ENCODE measurements around the gene RBL1. TPM values are rescaled to one million over a fixed set of nuclear protein-coding genes. Genes with fewer than 3 reads are reported as not detected.
"Not testable (repeated sequence)": the region's sequence is repeated elsewhere in the genome, so short reads cannot be mapped to it uniquely, and the experiment has no call there.

RBL1 gene
- total and polyA plus RNA-seq, 3 donors from 2014 or later: 6.0 to 15.3 (median 14.2) TPM

- no peak for DNase-seq
- Histone ChIP-seq H3K9me3 (no peaks in the 10 kb centered on the region), H3K4me1 (no peaks in the 10 kb centered on the region), H3K4me3 (no peak overlapping the region), H3K27ac (no peak overlapping the region), H3K27me3 (no peaks in the 10 kb centered on the region), H3K36me3 (ENCODE audit: low read depth, missing control alignments) (no peaks in the 10 kb centered on the region)
- WGBS, 2 donors: 73 to 79% methylated on average over 1 of the region's 1 CpG
- intact Hi-C loops (cut with DNase I; ENCODE audit: low total_unique reads): no loop called here
- TF ChIP-seq POLR2A (IDR thresholded peaks at IDR 0.05): no peak
- TF ChIP-seq CTCF (IDR thresholded peaks at IDR 0.05): no peak
Measured at GRCh38 chr20:36997121-36997520, 98.7 kb downstream of the RBL1 start.

- 91 to 98% methylated on average over 4 of the region's 4 CpGs for WGBS, 2 donors
- H3K4me3 ChIP-seq; H3K4me1 ChIP-seq; H3K27me3 ChIP-seq; H3K27ac ChIP-seq; H3K36me3 ChIP-seq (ENCODE audit: low read depth, missing control alignments); DNase-seq; H3K9me3 ChIP-seq; intact Hi-C loops (cut with DNase I; ENCODE audit: low total_unique reads): not testable (repeated sequence)
Measured at GRCh38 chr20:36994221-36994620, 101.6 kb downstream of the RBL1 start.

- TF ChIP-seq CTCF (IDR thresholded peaks at IDR 0.05) (no peak), POLR2A (IDR thresholded peaks at IDR 0.05) (no peak)
- WGBS, 2 donors: 92 to 99% methylated on average over 4 of the region's 4 CpGs
- DNase-seq: no peak
Measured at GRCh38 chr20:36992802-36993334, 102.9 kb downstream of the RBL1 start.

GRCh38 chr20:36991703-36992102 is 104.1 kb downstream of the RBL1 start:
- H3K9me3 ChIP-seq: no peaks in the 10 kb centered on the region
- WGBS, 2 donors: 86 to 88% methylated on average over 3 of the region's 3 CpGs
- H3K27ac ChIP-seq: no peak overlapping the region
- no peaks in the 10 kb centered on the region for H3K27me3 ChIP-seq
- H3K4me3 ChIP-seq: no peak overlapping the region
- H3K4me1 ChIP-seq: no peaks in the 10 kb centered on the region
- intact Hi-C loops (cut with DNase I; ENCODE audit: low total_unique reads): no loop called here
- TF ChIP-seq POLR2A (IDR thresholded peaks at IDR 0.05): no peak
- no peaks in the 10 kb centered on the region for H3K36me3 ChIP-seq (ENCODE audit: low read depth, missing control alignments)
- DNase-seq: no peak

More at GRCh38 chr20:36992802-36993334, 102.9 kb downstream of the RBL1 start:
- Histone ChIP-seq H3K4me1 (no peaks in the 10 kb centered on the region), H3K27ac (no peak overlapping the region), H3K36me3 (ENCODE audit: low read depth, missing control alignments) (no peaks in the 10 kb centered on the region), H3K27me3 (no peaks in the 10 kb centered on the region), H3K4me3 (no peak overlapping the region), H3K9me3 (no peaks in the 10 kb centered on the region)
- intact Hi-C loops (cut with DNase I; ENCODE audit: low total_unique reads): no loop called here

- DNase-seq: no peak
- WGBS, 2 donors: 67 to 80% methylated on average over 6 of the region's 6 CpGs
- Histone ChIP-seq H3K36me3 (ENCODE audit: low read depth, missing control alignments) (no peaks in the 10 kb centered on the region), H3K27ac (no peak overlapping the region), H3K27me3 (no peaks in the 10 kb centered on the region), H3K4me3 (no peak overlapping the region), H3K4me1 (no peaks in the 10 kb centered on the region), H3K9me3 (no peaks in the 10 kb centered on the region)
- intact Hi-C loops (cut with DNase I; ENCODE audit: low total_unique reads): no loop called here
- TF ChIP-seq POLR2A (IDR thresholded peaks at IDR 0.05) (no peak), CTCF (IDR thresholded peaks at IDR 0.05) (no peak)
Measured at GRCh38 chr20:36989797-36990196, 106.0 kb downstream of the RBL1 start.

GRCh38 chr20:36988494-36988966 is 107.3 kb downstream of the RBL1 start:
- no peak overlapping the region for H3K27ac ChIP-seq
- H3K4me3 ChIP-seq: no peak overlapping the region
- H3K9me3 ChIP-seq: no peaks in the 10 kb centered on the region
- TF ChIP-seq POLR2A (IDR thresholded peaks at IDR 0.05) (no peak), CTCF (IDR thresholded peaks at IDR 0.05) (no peak)
- intact Hi-C loops (cut with DNase I; ENCODE audit: low total_unique reads): no loop called here
- H3K4me1 ChIP-seq: no peaks in the 10 kb centered on the region
- no peaks in the 10 kb centered on the region for H3K27me3 ChIP-seq
- no peak for DNase-seq
- no peaks in the 10 kb centered on the region for H3K36me3 ChIP-seq (ENCODE audit: low read depth, missing control alignments)
- 68 to 81% methylated on average over 3 of the region's 3 CpGs for WGBS, 2 donors
